ENCODE results near the gene PPFIA4. TPM values are rescaled to one million over a fixed set of nuclear protein-coding genes. Genes with fewer than 3 reads are reported as not detected.

Gene PPFIA4
- polyA plus RNA-seq, 3 donors from 2014 or later = not detected

DNA sequence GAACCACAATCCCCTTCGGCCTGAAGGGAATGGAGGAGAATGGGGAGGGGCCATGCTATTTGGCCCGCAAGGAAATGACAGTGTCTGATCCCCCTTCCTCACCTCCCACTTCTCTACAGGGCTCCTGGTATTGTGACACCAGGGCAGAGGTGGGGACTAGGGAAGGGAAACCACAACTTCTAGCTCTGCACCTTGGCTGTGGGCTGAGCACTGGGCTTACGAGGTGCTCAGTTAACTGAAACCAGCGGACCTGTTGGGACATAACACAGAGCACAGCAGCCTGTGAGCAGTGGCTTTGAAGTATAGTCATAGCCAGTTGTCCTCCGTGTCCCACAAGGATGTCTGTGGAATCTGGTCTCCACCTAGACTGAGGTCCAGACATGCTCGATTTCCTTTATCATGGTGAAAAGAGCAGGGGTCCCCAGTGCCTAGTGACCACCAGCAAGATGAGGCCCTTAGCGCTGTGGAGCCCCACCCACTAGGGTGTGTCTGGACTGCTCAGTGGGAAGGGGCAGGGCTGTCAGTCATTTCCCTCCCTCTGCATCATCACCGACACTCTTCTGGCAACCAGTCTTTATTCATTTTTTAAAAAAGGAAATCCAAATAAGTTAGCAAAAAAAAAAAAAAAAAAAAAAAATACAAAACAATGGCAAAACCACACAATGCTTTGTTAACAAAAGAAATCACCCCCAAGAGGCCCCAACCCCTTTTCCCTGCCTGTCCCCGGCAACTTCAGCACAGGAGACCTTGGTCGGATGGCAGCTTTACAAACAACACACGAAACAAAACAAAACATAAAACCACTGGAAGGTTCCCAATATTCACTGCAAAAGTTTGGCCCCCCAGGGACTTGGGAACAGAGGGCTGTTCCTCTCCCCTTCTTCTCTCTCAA lies 56.5 kb downstream of the PPFIA4 start:
- no peak overlapping the region for H3K27ac Mint-ChIP-seq
- no peaks in the 10 kb centered on the region for H3K4me1 Mint-ChIP-seq
- DNase-seq = no peak
- H3K9me3 Mint-ChIP-seq = no peaks in the 10 kb centered on the region
- H3K27me3 Mint-ChIP-seq (ENCODE audit: low read depth in 3 of 3) = peaks cover 0 to 15% (median 6%) of the 10 kb centered on the region in 3 donors
- H3K4me3 Mint-ChIP-seq = no peak overlapping the region
- no peaks in the 10 kb centered on the region for H3K36me3 Mint-ChIP-seq

DNA sequence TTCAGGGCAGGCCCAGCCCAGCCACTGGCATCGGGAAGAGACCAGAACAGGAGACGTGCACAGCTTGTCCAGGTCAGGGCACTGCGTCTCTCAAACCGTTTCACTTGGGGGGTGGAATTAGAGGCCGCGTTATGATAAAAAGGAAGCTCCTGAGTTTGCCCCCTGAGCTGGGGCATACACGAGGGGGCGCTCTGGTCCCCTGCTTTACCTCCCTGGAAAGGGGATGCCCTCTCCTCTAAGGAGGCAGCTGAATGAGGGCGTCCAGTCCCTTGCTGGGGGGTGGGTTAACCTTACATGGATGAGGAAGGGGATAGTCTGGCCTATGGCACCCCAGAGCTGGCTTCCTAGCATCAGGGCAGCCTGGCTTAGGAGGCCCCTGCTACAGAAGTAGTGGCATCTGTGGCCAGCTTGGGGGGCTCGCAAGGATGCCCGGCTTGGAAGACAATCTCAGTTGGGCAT lies 57.2 kb downstream of the PPFIA4 start:
- Mint-ChIP-seq H3K36me3 (no peaks in the 10 kb centered on the region), H3K9me3 (no peaks in the 10 kb centered on the region), H3K27ac (no peak overlapping the region), H3K27me3 (ENCODE audit: low read depth in 3 of 3) (peaks cover 0 to 18% (median 2%) of the 10 kb centered on the region in 3 donors), H3K4me1 (no peaks in the 10 kb centered on the region), H3K4me3 (no peak overlapping the region)
- no peak for DNase-seq

DNA sequence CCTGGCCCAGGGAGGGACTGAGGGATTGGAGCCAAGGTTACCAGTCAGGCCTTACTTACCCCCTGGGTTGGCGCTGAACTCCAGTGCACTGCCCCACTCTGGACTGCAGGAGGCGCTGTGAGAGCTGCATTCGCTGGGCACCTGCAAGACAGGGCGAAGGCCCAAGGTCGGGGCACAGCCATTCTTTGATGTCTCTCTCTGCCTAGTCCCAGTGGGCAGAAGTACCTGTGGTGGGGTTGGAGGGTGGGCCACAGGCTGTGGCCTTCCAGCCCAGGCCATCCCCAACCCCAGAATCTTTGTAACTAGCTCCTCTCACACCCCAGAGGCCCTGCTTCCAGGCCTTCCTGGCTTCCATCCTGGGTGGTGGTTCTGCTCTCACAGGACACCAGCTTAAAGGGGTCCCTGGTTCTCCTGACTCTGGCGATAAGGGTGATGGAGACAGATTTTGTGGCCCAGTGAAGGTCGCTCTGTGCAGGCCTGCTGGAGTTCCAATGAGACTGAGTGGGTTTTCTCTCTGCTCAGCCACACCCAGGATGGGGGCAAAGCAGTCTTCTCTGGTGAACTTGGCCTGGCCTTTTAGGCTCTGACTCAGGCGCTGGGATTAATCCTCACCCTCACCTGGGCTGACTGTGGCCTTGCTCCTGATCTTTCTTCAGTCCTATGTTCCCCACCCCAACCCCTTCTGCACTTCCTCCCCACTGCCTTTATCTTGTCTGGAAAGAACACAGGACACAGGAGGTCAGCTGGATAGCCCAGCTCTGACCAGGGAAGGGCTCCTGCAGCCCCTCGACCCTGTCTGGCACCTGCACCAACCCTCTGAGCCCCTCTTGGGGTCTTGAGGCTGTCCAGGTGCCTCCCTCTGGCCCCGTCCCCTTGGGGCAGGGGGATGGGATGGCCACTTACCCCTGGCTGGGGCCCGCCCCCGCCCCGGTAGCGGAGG lies 58.6 kb downstream of the PPFIA4 start:
- no peak for DNase-seq
- Mint-ChIP-seq H3K4me3 (no peak overlapping the region), H3K27me3 (ENCODE audit: low read depth in 3 of 3) (peaks cover 0 to 14% (median 0%) of the 10 kb centered on the region in 3 donors), H3K9me3 (no peaks in the 10 kb centered on the region), H3K36me3 (no peaks in the 10 kb centered on the region), H3K4me1 (no peaks in the 10 kb centered on the region), H3K27ac (no peak overlapping the region)

DNA sequence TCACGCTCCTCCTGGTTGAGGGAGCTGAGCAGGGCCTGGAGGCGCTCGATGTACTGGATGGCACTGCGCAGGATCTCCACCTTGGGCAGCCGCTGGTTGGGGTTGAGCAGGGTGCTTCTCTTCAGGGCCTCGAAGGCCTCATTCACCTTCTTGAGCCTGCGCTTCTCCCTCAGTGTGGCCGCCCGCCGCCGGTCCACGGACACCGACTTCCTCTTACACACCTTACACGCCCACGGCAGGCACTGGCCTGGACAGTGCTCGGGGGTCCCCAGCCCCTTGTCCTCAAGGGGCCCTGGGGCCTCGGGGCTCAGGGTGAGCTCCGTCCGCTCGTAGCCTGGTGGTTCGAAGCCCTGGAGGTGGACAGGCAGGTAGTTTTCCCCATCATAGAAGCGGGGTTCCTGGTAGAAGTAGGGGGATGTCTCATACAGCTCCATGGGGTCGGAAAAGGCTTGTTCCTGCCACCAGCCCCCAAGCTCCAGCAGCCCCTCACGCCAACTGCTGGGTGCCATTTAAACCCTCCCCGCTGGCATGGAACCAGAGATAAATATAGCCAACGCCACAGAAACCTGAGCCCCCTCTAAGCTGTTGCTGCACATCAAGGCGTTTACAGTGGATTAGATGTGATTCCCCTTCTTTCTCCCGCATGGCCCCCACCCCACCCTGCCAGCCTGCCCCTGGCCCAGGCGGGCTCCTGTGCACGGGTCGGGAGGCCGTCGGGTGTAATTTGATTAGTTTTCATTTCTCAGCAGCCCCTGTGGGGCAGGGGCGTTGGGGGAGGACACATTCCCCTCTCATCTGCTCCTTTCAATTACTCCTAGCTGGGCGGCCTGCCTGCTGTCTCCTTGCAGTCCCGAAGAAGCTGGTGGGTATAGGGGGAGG lies 59.5 kb downstream of the PPFIA4 start, which contains the start of gene MYOG:
Gene MYOG, minus strand, starts transcription at position 485 of the 879 bp plus-strand sequence. Its CDS starts 51 bp downstream, at position 434.
- Mint-ChIP-seq H3K27ac (no peak within 1 kb of the TSS), H3K4me3 (no peak within 1 kb of the TSS)
- DNase-seq = no peak

DNA sequence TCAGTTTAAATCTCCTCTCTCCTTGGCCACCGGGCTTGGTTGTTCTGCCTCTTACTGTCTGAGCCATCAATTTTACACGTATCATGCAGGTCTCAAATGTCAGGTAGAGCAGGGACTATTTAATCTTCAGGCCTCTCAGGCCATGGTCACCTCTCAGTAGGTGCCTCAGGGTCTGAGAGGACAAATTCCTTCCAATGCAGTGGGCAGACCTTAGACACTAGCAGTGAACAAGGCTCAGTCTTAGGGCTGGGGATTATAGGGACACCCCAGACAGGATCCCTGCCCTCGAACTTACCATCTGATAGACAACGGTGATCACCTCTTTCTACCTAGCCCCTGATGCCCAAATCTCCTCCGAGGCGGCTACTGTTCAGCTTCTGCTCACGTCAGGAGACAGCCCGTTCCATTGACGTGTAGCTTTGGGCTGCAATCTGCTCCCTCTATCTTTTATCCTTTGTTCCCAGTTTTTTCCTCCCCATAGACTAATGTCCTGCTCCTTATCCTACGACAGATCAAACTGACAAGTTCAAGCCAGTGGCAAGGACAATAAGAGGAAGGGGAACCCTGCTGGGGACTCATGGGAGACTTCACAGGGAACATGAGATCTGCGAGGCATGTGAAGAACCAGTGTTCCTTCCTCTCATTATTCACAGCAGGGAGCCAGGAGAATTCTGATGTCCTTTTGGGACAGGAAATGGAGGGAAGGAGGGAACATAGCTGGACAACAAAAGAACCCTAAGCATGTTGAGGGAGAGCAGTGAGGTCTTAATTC lies 60.9 kb downstream of the PPFIA4 start:
- DNase-seq = no peak
- no peaks in the 10 kb centered on the region for H3K4me1 Mint-ChIP-seq

More for the DNA sequence above, 59.5 kb downstream of the PPFIA4 start, which contains the start of gene MYOG:
- no peaks in the 10 kb centered on the region for H3K9me3 Mint-ChIP-seq
- H3K4me1 Mint-ChIP-seq = no peaks in the 10 kb centered on the region
- peaks cover 0 to 11% (median 0%) of the 10 kb centered on the region in 3 donors for H3K27me3 Mint-ChIP-seq (ENCODE audit: low read depth in 3 of 3)
- H3K36me3 Mint-ChIP-seq = no peaks in the 10 kb centered on the region

DNA sequence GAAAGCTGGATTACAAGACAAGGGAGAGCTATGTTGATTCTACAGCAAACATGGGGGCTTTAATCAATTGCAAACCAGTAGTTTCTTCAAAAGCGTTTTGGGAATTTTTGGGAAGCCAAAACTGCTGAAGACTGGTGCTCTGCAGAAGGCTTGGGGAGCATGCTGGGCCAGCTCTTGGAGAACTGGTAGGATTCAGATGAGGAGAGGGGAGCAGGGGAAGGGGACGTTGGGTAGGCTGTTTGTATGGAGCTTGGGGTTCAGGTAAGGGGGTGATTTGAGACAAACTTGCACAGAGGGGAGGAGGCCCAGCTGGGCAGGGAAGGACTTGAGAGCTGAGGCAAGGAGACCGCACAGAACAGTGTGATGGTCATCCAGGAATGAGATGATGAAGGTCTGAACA lies 62.1 kb downstream of the PPFIA4 start:
- H3K27me3 Mint-ChIP-seq (ENCODE audit: low read depth in 3 of 3) = peaks cover 0 to 14% (median 0%) of the 10 kb centered on the region in 3 donors
- no peaks in the 10 kb centered on the region for H3K36me3 Mint-ChIP-seq
- DNase-seq = no peak
- H3K27ac Mint-ChIP-seq = no peak overlapping the region
- H3K4me1 Mint-ChIP-seq = no peaks in the 10 kb centered on the region
- H3K4me3 Mint-ChIP-seq = no peak overlapping the region
- no peaks in the 10 kb centered on the region for H3K9me3 Mint-ChIP-seq

More for the DNA sequence above, 60.9 kb downstream of the PPFIA4 start:
- H3K9me3 Mint-ChIP-seq = no peaks in the 10 kb centered on the region
- no peaks in the 10 kb centered on the region for H3K36me3 Mint-ChIP-seq
- no peak overlapping the region for H3K4me3 Mint-ChIP-seq
- H3K27me3 Mint-ChIP-seq (ENCODE audit: low read depth in 3 of 3) = peaks cover 0 to 7% (median 0%) of the 10 kb centered on the region in 3 donors
- H3K27ac Mint-ChIP-seq = no peak overlapping the region

DNA sequence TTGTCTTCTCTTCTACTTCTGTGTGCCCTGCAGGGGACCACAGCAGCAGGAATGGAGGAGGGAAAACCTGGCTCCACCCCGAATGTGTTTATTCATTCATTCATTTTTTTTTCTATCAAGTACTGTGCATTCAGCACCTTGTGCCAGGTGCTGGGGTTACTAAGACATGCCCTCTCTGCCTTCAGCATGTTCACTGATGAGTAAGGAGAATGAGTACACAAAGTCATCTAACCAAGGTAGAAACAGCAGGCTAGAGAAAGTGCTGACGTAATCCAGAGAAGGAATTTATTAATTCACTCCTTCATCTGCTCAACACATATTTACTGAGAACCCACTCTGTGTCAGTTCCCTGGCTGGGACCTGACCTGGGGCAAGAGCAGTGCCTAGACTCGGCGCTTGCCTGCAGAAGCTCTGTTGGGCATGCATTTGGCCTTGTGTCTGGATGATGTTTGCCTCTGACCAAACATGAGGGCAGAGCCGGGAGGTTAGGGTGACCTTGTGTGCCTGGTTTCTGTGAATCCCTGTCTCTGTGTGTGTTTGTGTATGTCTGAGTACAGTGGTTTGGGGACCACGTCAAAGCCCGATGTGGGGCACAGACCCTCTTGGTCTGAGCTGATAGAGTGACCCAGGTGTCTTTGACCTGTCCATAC lies 62.8 kb downstream of the PPFIA4 start:
- no peak for DNase-seq
- H3K27me3 Mint-ChIP-seq (ENCODE audit: low read depth in 3 of 3) = peaks cover 0 to 14% (median 0%) of the 10 kb centered on the region in 3 donors
- H3K27ac Mint-ChIP-seq = no peak overlapping the region
- no peaks in the 10 kb centered on the region for H3K4me1 Mint-ChIP-seq
- no peak overlapping the region for H3K4me3 Mint-ChIP-seq
- no peaks in the 10 kb centered on the region for H3K36me3 Mint-ChIP-seq
- peaks cover 0 to 2% (median 0%) of the 10 kb centered on the region in 6 donors for H3K9me3 Mint-ChIP-seq

DNA sequence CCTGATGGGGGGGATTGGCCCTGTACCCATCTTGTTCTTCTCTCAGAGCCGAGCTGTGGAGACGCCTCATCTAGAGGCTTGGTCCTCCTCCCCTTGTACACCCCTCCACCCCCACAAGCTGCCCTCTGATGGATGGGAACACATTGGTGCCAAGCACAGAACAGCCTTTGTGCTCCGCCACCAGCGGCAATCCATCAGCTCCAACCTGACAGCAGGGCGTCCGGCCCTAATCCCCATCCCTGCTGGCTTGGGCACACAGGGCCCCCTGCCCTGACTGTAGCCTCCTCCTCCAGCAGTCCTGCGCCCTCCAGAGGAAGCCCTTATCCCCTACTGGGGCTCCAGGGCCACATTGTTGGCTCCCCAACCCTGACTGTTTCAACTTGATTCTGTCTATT lies 63.4 kb downstream of the PPFIA4 start:
- Mint-ChIP-seq H3K4me1 (no peaks in the 10 kb centered on the region), H3K36me3 (peaks cover 0 to 4% (median 4%) of the 10 kb centered on the region in 3 donors), H3K27ac (no peak overlapping the region), H3K9me3 (peaks cover 1 to 6% (median 5%) of the 10 kb centered on the region in 6 donors), H3K4me3 (no peak overlapping the region), H3K27me3 (ENCODE audit: low read depth in 3 of 3) (peaks cover 0 to 17% (median 0%) of the 10 kb centered on the region in 3 donors)
- no peak for DNase-seq

DNA sequence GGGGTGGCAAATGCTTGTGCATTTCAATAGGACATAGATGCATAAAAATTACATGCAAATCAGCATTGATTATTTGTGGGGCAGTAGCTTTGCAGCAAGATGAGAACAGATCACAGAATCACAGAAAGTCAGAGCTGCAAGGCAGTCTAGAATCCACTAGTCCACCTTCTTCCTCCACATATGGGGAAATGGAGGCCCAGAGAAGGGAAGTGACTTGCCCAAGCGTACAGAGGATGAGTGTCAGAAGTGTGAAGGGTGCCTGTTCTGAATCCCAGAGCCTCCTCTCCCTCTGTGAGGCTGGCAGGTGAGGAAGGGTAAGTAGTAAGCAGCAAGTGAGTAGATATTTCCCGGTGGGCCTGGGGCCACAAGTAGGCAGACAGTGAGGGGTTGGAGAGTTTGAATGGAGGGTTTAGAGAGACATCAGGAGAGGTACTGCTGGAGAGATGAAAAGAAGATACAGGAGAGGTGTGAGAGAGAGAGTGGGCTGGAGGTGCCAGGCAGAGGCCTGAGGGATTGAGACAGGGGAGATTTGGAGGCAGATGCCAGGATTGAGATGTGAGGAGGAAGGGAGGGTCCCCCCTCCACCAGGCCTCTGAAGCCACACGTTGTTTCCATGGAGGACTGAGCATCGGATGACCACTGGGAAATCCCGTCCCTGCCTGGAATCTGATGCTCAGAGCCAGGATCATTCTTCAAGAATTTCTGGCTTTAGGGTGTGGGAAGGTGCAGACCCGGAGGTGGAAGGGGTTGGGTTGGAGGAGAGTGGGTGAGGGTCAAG lies 64.3 kb downstream of the PPFIA4 start:
- Mint-ChIP-seq H3K4me3 (no peak overlapping the region), H3K27me3 (ENCODE audit: low read depth in 3 of 3) (peaks cover 0 to 23% (median 2%) of the 10 kb centered on the region in 3 donors), H3K9me3 (peaks cover 8 to 16% (median 14%) of the 10 kb centered on the region in 6 donors), H3K36me3 (peaks cover 0 to 5% (median 4%) of the 10 kb centered on the region in 3 donors), H3K4me1 (no peaks in the 10 kb centered on the region), H3K27ac (no peak overlapping the region)
- no peak for DNase-seq

DNA sequence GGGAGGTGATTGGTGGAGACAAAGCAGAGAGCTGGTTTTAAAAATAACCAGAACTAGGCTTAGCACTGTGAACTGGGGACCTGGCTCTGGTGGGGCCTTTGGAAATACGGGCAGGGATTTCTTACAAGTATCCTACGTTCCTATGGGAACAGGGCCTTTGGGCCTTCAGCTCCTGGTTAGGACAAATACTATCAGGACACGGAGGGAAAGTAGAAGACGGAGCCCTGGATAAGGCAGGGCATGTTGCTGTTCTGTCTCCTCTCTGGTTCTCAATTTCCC lies 64.8 kb downstream of the PPFIA4 start:
- DNase-seq = no peak
- Mint-ChIP-seq H3K9me3 (peaks cover 8 to 20% (median 15%) of the 10 kb centered on the region in 6 donors), H3K27me3 (ENCODE audit: low read depth in 3 of 3) (peaks cover 0 to 23% (median 2%) of the 10 kb centered on the region in 3 donors), H3K27ac (no peak overlapping the region), H3K4me1 (no peaks in the 10 kb centered on the region), H3K4me3 (no peak overlapping the region), H3K36me3 (peaks cover 0 to 5% (median 4%) of the 10 kb centered on the region in 3 donors)

DNA sequence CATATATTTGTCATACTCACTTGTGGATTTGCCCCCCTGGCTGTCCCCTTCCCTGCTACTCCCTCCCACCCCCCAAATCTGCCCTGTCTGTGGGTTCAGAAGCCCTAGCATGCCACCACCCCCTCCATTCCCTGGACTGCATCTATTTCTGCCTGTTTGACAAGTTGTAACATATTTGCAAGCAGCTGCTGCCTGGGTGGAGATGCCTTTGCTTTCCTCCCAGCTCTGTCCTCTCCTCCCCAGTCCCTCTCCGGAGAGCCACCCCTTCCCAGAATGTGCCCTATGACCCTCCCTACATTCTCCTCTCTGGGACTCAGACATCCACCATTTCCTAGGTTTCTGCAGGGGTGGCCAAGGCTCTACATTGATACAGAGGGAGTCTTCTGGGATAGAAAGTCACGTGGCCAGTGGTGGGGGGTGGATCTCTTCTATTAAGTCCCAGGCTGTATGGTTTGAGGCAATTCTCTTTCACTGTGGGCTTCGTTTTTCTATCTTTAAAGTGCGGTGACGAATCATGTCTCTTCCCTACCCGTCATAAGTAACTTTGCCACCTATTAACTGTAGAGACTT lies 65.6 kb downstream of the PPFIA4 start:
- Mint-ChIP-seq H3K4me3 (no peak overlapping the region), H3K27me3 (ENCODE audit: low read depth in 3 of 3) (peaks cover 2 to 20% (median 2%) of the 10 kb centered on the region in 3 donors), H3K36me3 (peaks cover 0 to 5% (median 4%) of the 10 kb centered on the region in 3 donors), H3K4me1 (no peaks in the 10 kb centered on the region), H3K27ac (no peak overlapping the region), H3K9me3 (peaks cover 8 to 20% (median 15%) of the 10 kb centered on the region in 6 donors)
- no peak for DNase-seq

Data from immature natural killer cell (primary cell).